Thyroid gland (tissue), 4 donors: ENCODE measurements around the gene ADD1.

Experiments
- CTCF ChIP-seq, 6 experiments: fragments of 200-600 bp in 3 of 6; fragments of 450-650 bp in 3 of 6; sonication (generic) in 3 of 6; IDR thresholded peaks; one replicate each; pipeline ENCODE4 v1.5.1; 2016 to 2019; ENCODE audit warnings: antibody characterized with exemption in 6 of 6, mild to moderate bottlenecking in 2 of 6, inconsistent platforms in 1 of 6, moderate library complexity in 1 of 6
- POLR2A ChIP-seq, 2 donors: fragments of 450-650 bp; IDR thresholded peaks; one replicate each; pipeline ENCODE4 v1.6.1; 2017; ENCODE audit warnings: antibody characterized with exemption in 2 of 2, mild to moderate bottlenecking in 2 of 2, moderate library complexity in 1 of 2

DNA sequence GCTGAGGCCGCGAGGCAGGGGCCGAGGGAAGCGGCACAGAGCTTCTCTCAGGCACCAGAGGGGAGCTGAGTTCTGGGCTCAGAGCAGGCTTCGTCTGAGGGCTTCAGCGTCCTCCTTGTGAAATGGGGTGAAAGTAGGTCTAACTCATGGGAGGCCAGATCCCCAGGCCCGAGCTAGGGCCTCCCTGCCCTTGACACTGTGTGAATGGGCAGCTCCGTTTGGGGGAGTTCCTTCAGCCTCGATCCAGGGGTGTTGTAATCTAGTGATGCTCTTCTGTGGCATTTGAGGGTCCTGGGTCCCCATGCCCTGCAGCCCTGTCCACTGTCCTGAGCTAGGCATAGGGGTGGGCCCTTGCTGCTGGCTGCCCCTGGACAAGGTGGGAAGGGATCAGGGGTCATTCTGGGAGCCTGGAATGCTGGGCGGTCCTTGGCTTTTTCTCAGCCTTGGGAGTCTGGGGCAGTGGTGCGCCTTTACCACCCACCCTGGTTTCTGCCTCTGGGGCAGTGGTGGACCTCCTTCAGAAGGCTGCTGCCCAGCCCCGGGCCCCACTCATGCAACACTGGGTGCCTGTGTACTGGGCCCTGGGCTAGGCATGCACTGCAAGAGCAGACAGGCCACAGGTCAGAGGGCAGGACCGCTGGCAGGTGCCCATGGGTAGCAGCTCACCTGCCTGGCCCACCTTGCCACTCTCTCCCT, 46.6 kb upstream of the ADD1 start:
- no peak for TF ChIP-seq POLR2A (IDR thresholded peaks at IDR 0.05)
- TF ChIP-seq CTCF (IDR thresholded peaks at IDR 0.05) = no peak
